HepG2 (cell line): ENCODE data around the gene KCNK7. TPM values are rescaled to one million over a fixed set of nuclear protein-coding genes. Genes with fewer than 3 reads are reported as not detected.

ENCODE experiments used
- ARID3A ChIP-seq: IDR thresholded peaks from 2 replicates; pipeline ENCODE4 v1.6.1; 2012; ENCODE audit warnings: low read depth, low read length, improper control_type of control experiment
- ARNT ChIP-seq: fragments of 450-650 bp; IDR thresholded peaks from 2 replicates; pipeline ENCODE4 v1.6.1; 2017
- CSRNP2 ChIP-seq: sonication (generic); formaldehyde crosslinking; conservative IDR thresholded peaks from 2 replicates; pipeline ENCODE4 v1.8.0; 2022; ENCODE audit warnings: low read depth, missing genetic modification reagents
- ELF4 ChIP-seq: sonication (generic); formaldehyde crosslinking; IDR thresholded peaks from 2 replicates; pipeline ENCODE4 v1.5.0; 2020; ENCODE audit warnings: missing genetic modification reagents, mild to moderate bottlenecking, moderate library complexity, borderline replicate concordance
- JDP2 ChIP-seq: sonication (generic); formaldehyde crosslinking; IDR thresholded peaks from 2 replicates; pipeline ENCODE4 v1.8.1; 2022; ENCODE audit warnings: missing genetic modification reagents, borderline replicate concordance
- KDM4B ChIP-seq: sonication (generic); formaldehyde crosslinking; IDR thresholded peaks from 2 replicates; pipeline ENCODE4 v1.4.0; 2020; ENCODE audit warnings: missing genetic modification reagents
- MLLT10 ChIP-seq: sonication (generic); formaldehyde crosslinking; IDR thresholded peaks from 2 replicates; pipeline ENCODE4 v1.4.0; 2020; ENCODE audit warnings: missing genetic modification reagents
- NFYC ChIP-seq: IDR thresholded peaks from 2 replicates; pipeline ENCODE4 v1.6.1; 2016; ENCODE audit warnings: missing genetic modification reagents, missing compliant biosample characterization
- SIX4 ChIP-seq: sonication (generic); formaldehyde crosslinking; IDR thresholded peaks from 2 replicates; pipeline ENCODE4 v1.4.0; 2020; ENCODE audit warnings: missing genetic modification reagents
- SMARCC2 ChIP-seq: fragments of 450-650 bp; IDR thresholded peaks from 2 replicates; pipeline ENCODE4 v1.6.1; 2017; ENCODE audit warnings: antibody characterized with exemption, mild to moderate bottlenecking
- TEAD3 ChIP-seq: optimal IDR thresholded peaks from 2 replicates; pipeline ENCODE3; 2016; ENCODE audit warnings: borderline replicate concordance
- ZFP36 ChIP-seq: fragments of 150-350 bp; IDR thresholded peaks from 2 replicates; pipeline ENCODE4 v1.6.1; 2018; ENCODE audit warnings: borderline replicate concordance, low read length, low read depth; ENCODE audit not compliant: partially characterized antibody
- ZKSCAN8 ChIP-seq: IDR thresholded peaks from 2 replicates; pipeline ENCODE4 v1.6.1; 2016; ENCODE audit warnings: borderline replicate concordance, missing genetic modification reagents, missing compliant biosample characterization
- ZNF318 ChIP-seq: sonication (generic); formaldehyde crosslinking; IDR thresholded peaks from 2 replicates; pipeline ENCODE4 v1.4.0; 2020; ENCODE audit warnings: mild to moderate bottlenecking, missing genetic modification reagents
- ZNF335 ChIP-seq: sonication (generic); formaldehyde crosslinking; IDR thresholded peaks from 2 replicates; pipeline ENCODE4 v1.4.0; 2020; ENCODE audit warnings: missing genetic modification reagents
- ZNF558 ChIP-seq: sonication (generic); formaldehyde crosslinking; IDR thresholded peaks from 2 replicates; pipeline ENCODE4 v1.9.0; 2022; ENCODE audit warnings: mild to moderate bottlenecking, missing genetic modification reagents, borderline replicate concordance
- ZNF691 ChIP-seq: sonication (generic); formaldehyde crosslinking; IDR thresholded peaks from 2 replicates; pipeline ENCODE4 v1.4.0; 2020; ENCODE audit warnings: missing genetic modification reagents, low read depth, mild to moderate bottlenecking, borderline replicate concordance
- ZSCAN22 ChIP-seq: sonication (generic); formaldehyde crosslinking; IDR thresholded peaks from 2 replicates; pipeline ENCODE4 v1.4.0; 2020; ENCODE audit warnings: mild to moderate bottlenecking, missing genetic modification reagents
- polyA plus RNA-seq, 8 experiments: library from polyadenylated mRNA; depleted of rRNA in 3 of 8; stranded (reverse) in 7 of 8; unstranded in 1 of 8; fragments of >200 nt; fragmentation: Illumina TruSeq in 4 of 8; extraction: Trizol in 4 of 8; gene quantifications; 2 replicates each; pipeline versions ENCODE4 v1.2.1 to v1.2.3, GENCODE V29; 2011 to 2016; ENCODE audit warnings: low read depth in 4 of 8, missing spikeins in 1 of 8, mixed read lengths in 1 of 8; ENCODE audit not compliant: insufficient read depth in 1 of 8
- total RNA-seq, 5 experiments: library from RNA; depleted of rRNA; stranded (reverse); fragments of >200 nt; fragmentation: Illumina TruSeq; extraction: Trizol; gene quantifications; 2 replicates each; pipeline ENCODE4 v1.2.3, GENCODE V29; 2016; ENCODE audit warnings: low read depth in 1 of 5

Gene KCNK7
- total and polyA plus RNA-seq, 2 of the 13 experiments (the other 11 are each of a cell fraction or from before 2014, with no cell fraction given), result 0.11 TPM; not detected in 1

GRCh38 chr11:65615229-65615949 lies 19.8 kb upstream of the KCNK7 start, which contains the start of gene PCNX3 (continued):
- no peak for TF ChIP-seq KDM4B (CRISPR knock-in tag)
- TF ChIP-seq ZKSCAN8 (CRISPR knock-in tag), result no peak
- no peak; the same call in 1 of the 2 replicates for TF ChIP-seq ZNF318
- TF ChIP-seq ZSCAN22 (CRISPR knock-in tag), result no peak
- no peak for TF ChIP-seq CSRNP2 (CRISPR knock-in tag)
- no peak for TF ChIP-seq ZNF335
- peak; percentile 65; the same call in 1 of the 2 replicates for TF ChIP-seq ELF4 (CRISPR knock-in tag)
- TF ChIP-seq ZFP36, result no peak
- no peak for TF ChIP-seq TEAD3 (CRISPR knock-in tag)
- TF ChIP-seq ZNF691 (CRISPR knock-in tag), result no peak
- TF ChIP-seq JDP2 (CRISPR knock-in tag), result no peak
- no peak for TF ChIP-seq SIX4 (CRISPR knock-in tag)
- TF ChIP-seq NFYC (CRISPR knock-in tag), result peak; percentile 98
- no peak for TF ChIP-seq ARID3A
- TF ChIP-seq ARNT, result no peak
- no peak for TF ChIP-seq ZNF558 (CRISPR knock-in tag)
- TF ChIP-seq MLLT10 (CRISPR knock-in tag), result no peak
- no peak for TF ChIP-seq SMARCC2
